IMR-90 (cell line): ENCODE measurements around the gene NR6A1. TPM values are rescaled to one million over a fixed set of nuclear protein-coding genes. Genes with fewer than 3 reads are reported as not detected.

Source experiments
- ATAC-seq: fragments of 200-7000 bp; cut with Tn5 transposase; 2 replicates; pipeline ENCODE4 v1.9.1; 2020; ENCODE audit warnings: low read depth, mild to moderate bottlenecking, moderate library complexity
- BruUV-seq: library from RNA; stranded (reverse); fragments of 400-500 nt; replicated peaks from 2 replicates; lab custom pipeline; 2021; lab: Mats Ljungman, UMichigan
- CTCF ChIA-PET: fragments of 300-600 bp; formaldehyde crosslinking; extraction: SDS; loops from one replicate; lab custom pipeline; 2021; ENCODE audit warnings: antibody characterized with exemption; lab: Yijun Ruan, JAX
- POLR2A ChIA-PET: fragments of 300-600 bp; sonication (Branson Sonifier 250); formaldehyde crosslinking; loops from one replicate; lab custom pipeline; 2022; ENCODE audit warnings: antibody characterized with exemption; ENCODE audit not compliant: unreplicated experiment; lab: Charles Lee
- DNase-seq: peaks from one replicate; pipeline ENCODE4 v3.0.0; 2013
- H2AFZ ChIP-seq: replicated peaks from 2 replicates; pipeline ENCODE3; 2013; ENCODE audit warnings: low read length, mild to moderate bottlenecking; ENCODE audit not compliant: poor library complexity
- H2AK5ac ChIP-seq: 2 replicates; pipeline ENCODE4 v1.6.1; 2013; ENCODE audit warnings: low read depth, low read length, inconsistent platforms
- H2AK9ac ChIP-seq: replicated peaks from 2 replicates; pipeline ENCODE3; 2013; ENCODE audit warnings: mild to moderate bottlenecking, low read depth, low read length, moderate library complexity; ENCODE audit not compliant: poor library complexity
- H2BK120ac ChIP-seq: 2 replicates; pipeline ENCODE4 v1.6.1; 2013; ENCODE audit warnings: low read depth, low read length, inconsistent platforms
- H2BK15ac ChIP-seq: 3 replicates; pipeline ENCODE4 v1.6.1; 2013; ENCODE audit warnings: low read depth, low read length, inconsistent platforms
- H2BK20ac ChIP-seq: 2 replicates; pipeline ENCODE4 v1.6.1; 2013; ENCODE audit warnings: low read depth, mild to moderate bottlenecking, inconsistent platforms, low read length, moderate library complexity
- H2BK5ac ChIP-seq: 2 replicates; pipeline ENCODE4 v1.6.1; 2013; ENCODE audit warnings: mild to moderate bottlenecking, low read depth, low read length, inconsistent platforms; ENCODE audit not compliant: poor library complexity, severe bottlenecking
- H3K14ac ChIP-seq: replicated peaks from 2 replicates; pipeline ENCODE4 v1.6.1; 2013; ENCODE audit warnings: low read depth, low read length, inconsistent platforms
- H3K18ac ChIP-seq: 2 replicates; pipeline ENCODE4 v1.6.1; 2013; ENCODE audit warnings: low read depth, low read length, control low read depth
- H3K23ac ChIP-seq: 2 replicates; pipeline ENCODE4 v1.6.1; 2013; ENCODE audit warnings: low read depth, low read length, inconsistent platforms
- H3K27ac ChIP-seq: 2 replicates; pipeline ENCODE4 v1.5.1; 2013; ENCODE audit warnings: mild to moderate bottlenecking, control low read depth, low read length; ENCODE audit not compliant: insufficient read depth
- H3K27me3 ChIP-seq: 2 replicates; pipeline ENCODE4 v1.6.1; 2013; ENCODE audit warnings: low read length; ENCODE audit not compliant: control insufficient read depth, insufficient read depth
- H3K36me3 ChIP-seq: 2 replicates; pipeline ENCODE4 v1.6.1; 2013; ENCODE audit warnings: low read length, mixed read lengths; ENCODE audit not compliant: control insufficient read depth, insufficient read depth
- H3K4ac ChIP-seq: 2 replicates; pipeline ENCODE4 v1.6.1; 2013; ENCODE audit warnings: low read depth, low read length, inconsistent platforms
- H3K4me1 ChIP-seq: 2 replicates; pipeline ENCODE4 v1.6.1; 2013; ENCODE audit warnings: low read length, mixed read lengths; ENCODE audit not compliant: control insufficient read depth, insufficient read depth
- H3K4me2 ChIP-seq: 2 replicates; pipeline ENCODE4 v1.6.1; 2013; ENCODE audit warnings: low read depth, mild to moderate bottlenecking, control low read depth, low read length, moderate library complexity
- H3K4me3 ChIP-seq: 2 replicates; pipeline ENCODE4 v1.5.1; 2013; ENCODE audit warnings: low read depth, mild to moderate bottlenecking, control low read depth, low read length, moderate library complexity; ENCODE audit not compliant: insufficient read depth
- H3K56ac ChIP-seq: 2 replicates; pipeline ENCODE4 v1.6.1; 2013; ENCODE audit warnings: low read length, inconsistent platforms; ENCODE audit not compliant: insufficient read depth; ENCODE audit errors: extremely low read depth
- H3K79me1 ChIP-seq, 2 experiments: 2 replicates each; pipeline ENCODE4 v1.6.1; 2013; ENCODE audit warnings: low read length in 2 of 2, inconsistent platforms in 1 of 2, low read depth in 1 of 2
- H3K9ac ChIP-seq: 2 replicates; pipeline ENCODE4 v1.6.1; 2013; ENCODE audit warnings: low read depth, low read length, control low read depth
- H3K9me1 ChIP-seq: 2 replicates; pipeline ENCODE4 v1.6.1; 2013; ENCODE audit warnings: low read length, inconsistent platforms; ENCODE audit not compliant: insufficient read depth
- H3K9me3 ChIP-seq: 2 replicates; pipeline ENCODE4 v1.6.1; 2013; ENCODE audit warnings: low read length; ENCODE audit not compliant: control insufficient read depth, insufficient read depth
- H4K20me1 ChIP-seq: 2 replicates; pipeline ENCODE4 v1.6.1; 2013; ENCODE audit warnings: low read length, inconsistent platforms; ENCODE audit not compliant: insufficient read depth
- H4K5ac ChIP-seq: 2 replicates; pipeline ENCODE4 v1.6.1; 2013; ENCODE audit warnings: mild to moderate bottlenecking, low read depth, low read length, control low read depth
- H4K8ac ChIP-seq, 2 experiments: 2 replicates each; pipeline ENCODE4 v1.6.1; 2013; ENCODE audit warnings: low read depth in 2 of 2, low read length in 2 of 2, control low read depth in 1 of 2, inconsistent platforms in 1 of 2
- H4K91ac ChIP-seq: 2 replicates; pipeline ENCODE4 v1.6.1; 2013; ENCODE audit warnings: low read depth, low read length, inconsistent platforms; ENCODE audit not compliant: insufficient read depth
- BHLHE40 ChIP-seq: fragments of 150-350 bp; IDR thresholded peaks from 2 replicates; pipeline ENCODE4 v1.6.1; 2016; ENCODE audit warnings: mild to moderate bottlenecking, low read depth, low read length
- CEBPB ChIP-seq: IDR thresholded peaks from 2 replicates; pipeline ENCODE4 v1.6.1; 2012; ENCODE audit warnings: low read depth, low read length, improper control_type of control experiment
- CHD1 ChIP-seq: IDR thresholded peaks from 2 replicates; pipeline ENCODE4 v1.6.1; 2012; ENCODE audit warnings: low read depth, low read length, improper control_type of control experiment
- CTCF ChIP-seq: conservative IDR thresholded peaks from 2 replicates; pipeline ENCODE4 v1.5.1; 2012; ENCODE audit warnings: mild to moderate bottlenecking, low read depth, low read length, improper control_type of control experiment
- ELK1 ChIP-seq: fragments of 150-350 bp; IDR thresholded peaks from 2 replicates; pipeline ENCODE4 v1.6.1; 2016; ENCODE audit warnings: low read depth, mild to moderate bottlenecking, low read length, moderate library complexity, borderline replicate concordance
- MAFK ChIP-seq: IDR thresholded peaks from 2 replicates; pipeline ENCODE4 v1.6.1; 2012; ENCODE audit warnings: low read depth, low read length, improper control_type of control experiment
- MAZ ChIP-seq: IDR thresholded peaks from 2 replicates; pipeline ENCODE4 v1.6.1; 2012; ENCODE audit warnings: low read depth, mild to moderate bottlenecking, low read length, improper control_type of control experiment, moderate library complexity, borderline replicate concordance
- POLR2A ChIP-seq: IDR thresholded peaks from 2 replicates; pipeline ENCODE4 v1.6.1; 2012; ENCODE audit warnings: mild to moderate bottlenecking, low read depth, low read length
- RCOR1 ChIP-seq: IDR thresholded peaks from 2 replicates; pipeline ENCODE4 v1.6.1; 2012; ENCODE audit warnings: mild to moderate bottlenecking, low read length, improper control_type of control experiment; ENCODE audit not compliant: insufficient replicate concordance
- RFX5 ChIP-seq: IDR thresholded peaks from 2 replicates; pipeline ENCODE4 v1.8.0; 2012; ENCODE audit warnings: low read depth, mild to moderate bottlenecking, low read length, moderate library complexity
- SMC3 ChIP-seq: fragments of 150-350 bp; IDR thresholded peaks from 2 replicates; pipeline ENCODE4 v1.6.1; 2016; ENCODE audit warnings: low read depth, mild to moderate bottlenecking, antibody characterized with exemption, low read length, moderate library complexity
- USF2 ChIP-seq: fragments of 150-350 bp; IDR thresholded peaks from 2 replicates; pipeline ENCODE4 v1.6.1; 2017; ENCODE audit warnings: mild to moderate bottlenecking, antibody characterized with exemption, low read length, low read depth
- WGBS, 2 experiments: methylation state at CpG; one replicate each; pipeline versions ENCODE4 v1.1.5 to v1.1.7; 2013; ENCODE audit warnings: missing lambda C conversion rate in 2 of 2; ENCODE audit not compliant: insufficient read length in 1 of 2; ENCODE audit errors: extremely low coverage in 2 of 2; 5-methylcytosine and 5-hydroxymethylcytosine counted together
- dilution Hi-C: fragments of 300-500 bp; cut with HindIII; formaldehyde crosslinking; loops from one replicate; pipeline ENCODE4 v1.14.3; 2018; ENCODE audit warnings: low sequenced_read_pairs; ENCODE audit not compliant: unreplicated experiment
- in situ Hi-C: fragments of 300-500 bp; cut with MboI; formaldehyde crosslinking; loops from 3 replicates; pipeline ENCODE4 v1.14.3; 2019; ENCODE audit warnings: low sequenced_read_pairs, inconsistent platforms, mixed read lengths
- intact Hi-C: fragments of 100-400 bp; cut with micrococcal nuclease; formaldehyde crosslinking; loops from 2 replicates; pipeline ENCODE4 v1.10.0; 2022
- polyA plus RNA-seq, 3 experiments: library from polyadenylated mRNA; depleted of rRNA; stranded (reverse); fragments of >200 nt; gene quantifications; 2 replicates each; pipeline ENCODE4 v1.2.3, GENCODE V29; 2012; ENCODE audit warnings: low replicate concordance in 1 of 3
- total RNA-seq: library from RNA; depleted of rRNA; stranded (reverse); fragments of >200 nt; gene quantifications from 2 replicates; pipeline ENCODE4 v1.2.3, GENCODE V29; 2012

NR6A1 gene
- total and polyA plus RNA-seq, 2 of the 4 experiments (the other 2 are of a cell fraction), result 0.14 to 0.36 TPM

GRCh38 chr9:124725068-124725452, 46.1 kb downstream of the NR6A1 start:
- Histone ChIP-seq H2BK15ac (no peak overlapping the region), H2BK120ac (no peak overlapping the region), H3K36me3 (no peaks in the 10 kb centered on the region), H2BK5ac (no peak overlapping the region), H3K9me3 (no peaks in the 10 kb centered on the region), H3K18ac (peak overlapping the region; percentile 45), H3K4me3 (no peak overlapping the region), H3K9me1 (peaks cover 4% of the 10 kb centered on the region), H4K8ac (no peak overlapping the region), H3K23ac (no peak overlapping the region), H2AK5ac (no peak overlapping the region), H3K4ac (no peak overlapping the region), H3K4me1 (peaks cover 10% of the 10 kb centered on the region), H2AFZ (no peak overlapping the region), H3K9ac (no peak overlapping the region), H4K91ac (no peak overlapping the region), H4K20me1 (peaks cover 4% of the 10 kb centered on the region; the same call in 1 of the 2 replicates), H4K5ac (no peak overlapping the region; the same call in 1 of the 2 replicates), H3K4me2 (peak overlapping the region; percentile 69; the same call in 1 of the 2 replicates), H3K79me1 (no peaks in the 10 kb centered on the region), H2BK20ac (0 out of 2 replicates have a peak overlapping the region, but pooled peaks have one; percentile 21), H3K56ac (no peak overlapping the region), H3K14ac (no peak overlapping the region), H2AK9ac (no peak overlapping the region), H3K27me3 (no peaks in the 10 kb centered on the region), H3K27ac (peak overlapping the region; percentile 9; the same call in 1 of the 2 replicates)
- ChIA-PET POLR2A (no interaction called here), CTCF (interaction anchor here (0.7 kb wide), 1 partner anchor 19 kb away, joined by 5 read pairs; no protein-coding TSS in a partner anchor)
- BruUV-seq, result no TSS peak
- no CpG with 5 or more reads among the region's 5 CpGs for WGBS, 2 experiments
- DNase-seq (no peak), ATAC-seq (no peak)
- TF ChIP-seq CHD1 (no peak), ELK1 (no peak), BHLHE40 (no peak), CTCF (no peak), CEBPB (no peak), POLR2A (no peak), MAFK (no peak), SMC3 (no peak), RFX5 (no peak), USF2 (no peak), MAZ (no peak), RCOR1 (no peak)
- dilution Hi-C loops, result no loop called here
- in situ Hi-C loops, result no loop called here
- intact Hi-C loops, result no loop called here
